Measurements from ENCODE around the gene SDR39U1. TPM values are rescaled to one million over a fixed set of nuclear protein-coding genes. Genes with fewer than 3 reads are reported as not detected.

The SDR39U1 gene
- polyA plus RNA-seq, 1 donor from 2014 or later, result 142 TPM

GRCh38 chr14:24438223-24439097 lies 4.1 kb downstream of the SDR39U1 start:
- Histone ChIP-seq H3K79me2 (replicated peaks; ENCODE audit: insufficient read depth, low read length) (peaks cover 6% of the 10 kb centered on the region), H2AFZ (ENCODE audit: low read depth, low read length) (no peak overlapping the region), H3K9me3 (ENCODE audit: low read length) (no peaks in the 10 kb centered on the region), H3K36me3 (ENCODE audit: insufficient read depth, low read length) (peaks cover 5% of the 10 kb centered on the region), H3K4me2 (ENCODE audit: low read length) (no peak overlapping the region), H4K20me1 (ENCODE audit: insufficient read depth) (no peaks in the 10 kb centered on the region), H3K27ac (ENCODE audit: low read length) (no peak overlapping the region), H3K9ac (ENCODE audit: low read length) (no peak overlapping the region), H3K27me3 (ENCODE audit: insufficient read depth, low read depth, low read length) (no peaks in the 10 kb centered on the region), H3K4me3 (ENCODE audit: low read length) (no peak overlapping the region), H3K9me2 (ENCODE audit: insufficient read depth, low read length) (no peaks in the 10 kb centered on the region), H3F3A (ENCODE audit: insufficient read depth, low read length, poor library complexity, severe bottlenecking) (no peaks in the 10 kb centered on the region)
- TF ChIP-seq RAD21 (conservative IDR thresholded peaks at IDR 0.05) (no peak), TAF1 (IDR thresholded peaks at IDR 0.05; ENCODE audit: low read depth) (no peak), REST (IDR thresholded peaks at IDR 0.05; ENCODE audit: borderline replicate concordance) (no peak), EZH2 (IDR thresholded peaks at IDR 0.05; ENCODE audit: borderline replicate concordance, insufficient read depth, low read length, poor library complexity, severe bottlenecking) (no peak), SMC3 (conservative IDR thresholded peaks at IDR 0.05; ENCODE audit: poor library complexity) (no peak), EP300 (conservative IDR thresholded peaks at IDR 0.05; ENCODE audit: poor library complexity, severe bottlenecking) (no peak), POLR2AphosphoS5 (IDR thresholded peaks at IDR 0.05) (no peak), MXI1 (conservative IDR thresholded peaks at IDR 0.05; ENCODE audit: poor library complexity, severe bottlenecking) (no peak)
- TF ChIP-seq, protein P1, sequence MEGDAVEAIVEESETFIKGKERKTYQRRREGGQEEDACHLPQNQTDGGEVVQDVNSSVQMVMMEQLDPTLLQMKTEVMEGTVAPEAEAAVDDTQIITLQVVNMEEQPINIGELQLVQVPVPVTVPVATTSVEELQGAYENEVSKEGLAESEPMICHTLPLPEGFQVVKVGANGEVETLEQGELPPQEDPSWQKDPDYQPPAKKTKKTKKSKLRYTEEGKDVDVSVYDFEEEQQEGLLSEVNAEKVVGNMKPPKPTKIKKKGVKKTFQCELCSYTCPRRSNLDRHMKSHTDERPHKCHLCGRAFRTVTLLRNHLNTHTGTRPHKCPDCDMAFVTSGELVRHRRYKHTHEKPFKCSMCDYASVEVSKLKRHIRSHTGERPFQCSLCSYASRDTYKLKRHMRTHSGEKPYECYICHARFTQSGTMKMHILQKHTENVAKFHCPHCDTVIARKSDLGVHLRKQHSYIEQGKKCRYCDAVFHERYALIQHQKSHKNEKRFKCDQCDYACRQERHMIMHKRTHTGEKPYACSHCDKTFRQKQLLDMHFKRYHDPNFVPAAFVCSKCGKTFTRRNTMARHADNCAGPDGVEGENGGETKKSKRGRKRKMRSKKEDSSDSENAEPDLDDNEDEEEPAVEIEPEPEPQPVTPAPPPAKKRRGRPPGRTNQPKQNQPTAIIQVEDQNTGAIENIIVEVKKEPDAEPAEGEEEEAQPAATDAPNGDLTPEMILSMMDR (IDR thresholded peaks at IDR 0.05; ENCODE audit: poor library complexity, severe bottlenecking), result no peak

DNA sequence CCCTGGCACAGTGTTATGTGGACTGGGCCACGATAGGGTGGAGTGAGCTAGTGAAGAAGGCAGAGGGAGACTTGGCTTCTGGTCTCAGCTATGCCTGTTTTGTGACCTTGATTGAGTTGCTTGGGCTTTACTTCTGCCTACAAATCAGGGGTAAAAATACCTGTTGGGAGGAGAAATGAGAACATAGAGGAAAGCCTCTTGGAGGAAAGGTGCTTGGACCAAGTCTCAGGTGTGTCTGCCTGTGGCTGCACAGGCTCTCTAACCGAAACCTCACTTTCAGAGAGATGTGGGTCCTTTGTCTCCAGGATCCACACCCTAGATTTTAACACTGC lies 4.9 kb downstream of the SDR39U1 start:
- no peaks in the 10 kb centered on the region for H3K27me3 ChIP-seq (ENCODE audit: insufficient read depth, low read depth, low read length)
- no peak overlapping the region for H3K27ac ChIP-seq (ENCODE audit: low read length)
- peaks cover 6% of the 10 kb centered on the region for H3K79me2 ChIP-seq (replicated peaks; ENCODE audit: insufficient read depth, low read length)
- TF ChIP-seq TAF1 (IDR thresholded peaks at IDR 0.05; ENCODE audit: low read depth), result no peak
- TF ChIP-seq RAD21 (conservative IDR thresholded peaks at IDR 0.05), result no peak
- no peak for TF ChIP-seq SMC3 (conservative IDR thresholded peaks at IDR 0.05; ENCODE audit: poor library complexity)
- no peak for TF ChIP-seq EZH2 (IDR thresholded peaks at IDR 0.05; ENCODE audit: borderline replicate concordance, insufficient read depth, low read length, poor library complexity, severe bottlenecking)
- no peak for TF ChIP-seq EP300 (conservative IDR thresholded peaks at IDR 0.05; ENCODE audit: poor library complexity, severe bottlenecking)
- no peak for TF ChIP-seq POLR2AphosphoS5 (IDR thresholded peaks at IDR 0.05)
- TF ChIP-seq MXI1 (conservative IDR thresholded peaks at IDR 0.05; ENCODE audit: poor library complexity, severe bottlenecking), result no peak
- no peaks in the 10 kb centered on the region for H3F3A ChIP-seq (ENCODE audit: insufficient read depth, low read length, poor library complexity, severe bottlenecking)
- H3K9me2 ChIP-seq (ENCODE audit: insufficient read depth, low read length), result no peaks in the 10 kb centered on the region
- H3K9me3 ChIP-seq (ENCODE audit: low read length), result no peaks in the 10 kb centered on the region
- no peaks in the 10 kb centered on the region for H4K20me1 ChIP-seq (ENCODE audit: insufficient read depth)
- no peak overlapping the region for H3K9ac ChIP-seq (ENCODE audit: low read length)
- no peak overlapping the region for H3K4me3 ChIP-seq (ENCODE audit: low read length)
- H3K4me2 ChIP-seq (ENCODE audit: low read length), result no peak overlapping the region
- peaks cover 5% of the 10 kb centered on the region for H3K36me3 ChIP-seq (ENCODE audit: insufficient read depth, low read length)
- H2AFZ ChIP-seq (ENCODE audit: low read depth, low read length), result no peak overlapping the region

All from neural cell (in vitro differentiated cells).